Heart left ventricle (tissue), 16 donors: Measurements from ENCODE around the gene CD68. TPM values are rescaled to one million over a fixed set of nuclear protein-coding genes. Genes with fewer than 3 reads are reported as not detected.
A peak's percentile ranks its signal among the peaks of the same experiment; 100 is the strongest.

Experiments used
- ATAC-seq, 4 donors: fragments of 200-7000 bp; cut with Tn5 transposase; one replicate each; pipeline ENCODE4 v1.9.1; 2020 to 2022; ENCODE audit warnings: moderate library complexity in 4 of 4, mild to moderate bottlenecking in 3 of 4, moderate number of reproducible peaks in 1 of 4
- DNase-seq, 5 donors: peaks; one replicate each; pipeline ENCODE4 v3.0.0-alpha.2; 2020
- H3K27ac ChIP-seq, 12 donors: fragments of 200-600 bp; sonication (generic) in 4 of 12; one replicate each; pipeline versions ENCODE4 v1.5.0 to v1.8.0; 2016 to 2022; ENCODE audit warnings: mild to moderate bottlenecking in 2 of 12
- H3K27me3 ChIP-seq, 9 donors: fragments of 200-600 bp; sonication (generic) in 2 of 9; one replicate each; pipeline versions ENCODE4 v1.5.1 to v1.8.0; 2016 to 2022; ENCODE audit warnings: mild to moderate bottlenecking in 3 of 9
- H3K36me3 ChIP-seq, 9 donors: fragments of 200-600 bp; sonication (generic) in 2 of 9; one replicate each; pipeline versions ENCODE4 v1.5.0 to v1.8.0; 2018 to 2022; ENCODE audit warnings: mild to moderate bottlenecking in 2 of 9
- H3K4me1 ChIP-seq, 12 donors: fragments of 200-600 bp; sonication (generic) in 4 of 12; one replicate each; pipeline versions ENCODE4 v1.5.0 to v1.8.0; 2016 to 2022; ENCODE audit warnings: mild to moderate bottlenecking in 3 of 12
- H3K4me3 ChIP-seq, 12 donors: fragments of 200-600 bp; sonication (generic) in 4 of 12; one replicate each; pipeline versions ENCODE4 v1.5.0 to v1.8.0; 2017 to 2022; ENCODE audit warnings: mild to moderate bottlenecking in 9 of 12, moderate library complexity in 4 of 12
- H3K9me3 ChIP-seq, 12 donors: fragments of 200-600 bp; sonication (generic) in 4 of 12; one replicate each; pipeline versions ENCODE4 v1.5.0 to v1.8.0; 2016 to 2022; ENCODE audit warnings: mild to moderate bottlenecking in 1 of 12
- CTCF ChIP-seq, 12 donors: fragments of 200-600 bp; sonication (generic) in 4 of 12; IDR thresholded peaks; one replicate each; pipeline versions ENCODE4 v1.5.0 to v1.8.0; 2018 to 2022; ENCODE audit warnings: antibody characterized with exemption in 12 of 12, mild to moderate bottlenecking in 5 of 12
- POLR2A ChIP-seq, 2 donors: fragments of 450-650 bp; IDR thresholded peaks; one replicate each; pipeline ENCODE4 v1.6.1; 2017; ENCODE audit warnings: antibody characterized with exemption in 2 of 2, mild to moderate bottlenecking in 2 of 2, moderate library complexity in 2 of 2
- WGBS, 4 donors: extraction: QIAGEN DNeasy Blood & Tissue Kit in 2 of 4; methylation state at CpG; one replicate each; pipeline versions ENCODE4 v1.1.5 to v1.1.7; 2013 to 2018; 5-methylcytosine and 5-hydroxymethylcytosine counted together
- intact Hi-C, 10 donors: fragments of 100-400 bp; cut with DNase I; formaldehyde crosslinking; loops; one replicate each; pipeline versions ENCODE4 v1.11.1 to v1.14.2; 2022
- polyA plus RNA-seq, 2 donors: library from polyadenylated mRNA; stranded (reverse); fragments of 200-250 nt; gene quantifications; one replicate each; pipeline ENCODE4 v1.2.3, GENCODE V29; 2013
- total RNA-seq, 9 donors: library from RNA; depleted of rRNA in 2 of 9; stranded (reverse); fragments of >200 nt in 2 of 9; fragmentation: NEBNext Ultra II Directional in 3 of 9; extraction: Animal tissue kit (Norgen Biotek cat#: 25700) in 3 of 9; gene quantifications; one replicate each; pipeline versions ENCODE4 v1.1.0 to v1.2.4, GENCODE V29; 2016 to 2023
- donor health status: ischemic (EF 13 %, LVEDD 7.1; RV severe dilation, severe dysfunction).
- donor health status: healthy with polysubstance abuse.
- donor health status: DM: no; HTN: yes; CAD: no.
- donor health status: DM: no; HTN: no; CAD: no.
- donor health status: ischemic (EF 25% LVEDD 6.9; RV normal size, moderate dysfunction).
- donor health status: ischemic (EF 25% LVEDD 5.7; RV mildly dilated, moderate dysfunction).
- donor health status: healthy.
- donor health status: DM: yes; HTN: yes; CAD: no.
- donor health status: ischemic (EF 35%, LVEDD 5.7; RV mildly dilated, moderate dysfunction).
- donor health status: nonischemic (EF 11% LVEDD 7.7; RV severe dilation, severe dysfunction).
- donor health status: DM: yes; HTN: yes; CAD: no.
- donor health status: PGD.
- donor health status: ischemic (EF 29% LVEDD 5.4; RV normal size, mild dysfunction).
- donor health status: nonischemic (EF 23%, LVEDD 6.1; RV moderate dilation, normal function).

CD68 gene
- total and polyA plus RNA-seq, 11 donors, result 9.9 to 324 (median 22.5) TPM

DNA sequence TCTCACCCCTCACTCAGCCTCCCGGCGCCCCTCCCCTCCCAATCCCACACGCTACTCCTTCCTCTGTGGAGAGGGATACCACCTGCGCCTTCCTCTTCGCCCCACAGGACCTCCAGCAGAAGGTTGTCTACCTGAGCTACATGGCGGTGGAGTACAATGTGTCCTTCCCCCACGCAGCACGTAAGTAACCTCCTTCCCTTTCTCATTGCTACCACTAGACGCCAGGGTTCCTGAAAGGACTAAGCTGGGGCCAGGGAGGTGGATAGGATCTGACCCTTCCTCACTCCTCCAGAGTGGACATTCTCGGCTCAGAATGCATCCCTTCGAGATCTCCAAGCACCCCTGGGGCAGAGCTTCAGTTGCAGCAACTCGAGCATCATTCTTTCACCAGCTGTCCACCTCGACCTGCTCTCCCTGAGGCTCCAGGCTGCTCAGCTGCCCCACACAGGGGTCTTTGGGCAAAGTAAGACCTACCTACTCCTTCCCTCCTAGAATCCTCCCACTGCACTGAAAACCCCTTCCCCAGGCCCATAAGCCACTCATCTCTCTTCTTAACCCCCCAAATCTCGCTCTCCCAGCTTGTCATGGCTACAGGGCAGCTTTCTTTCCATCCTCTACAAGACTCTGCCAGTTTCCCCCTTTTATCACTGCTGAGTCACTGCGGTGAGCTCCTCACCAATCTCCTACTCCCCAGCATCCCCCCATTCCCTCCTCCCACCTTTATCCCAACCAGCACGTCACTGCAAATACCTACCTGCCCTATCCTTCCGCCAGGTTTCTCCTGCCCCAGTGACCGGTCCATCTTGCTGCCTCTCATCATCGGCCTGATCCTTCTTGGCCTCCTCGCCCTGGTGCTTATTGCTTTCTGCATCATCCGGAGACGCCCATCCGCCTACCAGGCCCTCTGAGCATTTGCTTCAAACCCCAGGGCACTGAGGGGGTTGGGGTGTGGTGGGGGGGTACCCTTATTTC, 1.5 kb downstream of the CD68 start:
- H3K4me1 ChIP-seq, result peaks cover 4 to 86% (median 40%) of the 10 kb centered on the region in 12 donors
- DNase-seq (peak in 1 of 5 donors; percentile 21), ATAC-seq (no peak)
- TF ChIP-seq POLR2A (IDR thresholded peaks at IDR 0.05), result no peak
- no peak for TF ChIP-seq CTCF (IDR thresholded peaks at IDR 0.05)
- 81 to 87% (median 84%) methylated on average over 23 of the region's 23 CpGs for WGBS, 4 donors
- peaks cover 0 to 49% (median 33%) of the 10 kb centered on the region in 9 donors for H3K36me3 ChIP-seq
- peak overlapping the region in 8 of 12 donors; percentile 41 to 96 (median 82) for H3K27ac ChIP-seq
- H3K9me3 ChIP-seq, result no peaks in the 10 kb centered on the region
- H3K27me3 ChIP-seq, result no peaks in the 10 kb centered on the region
- H3K4me3 ChIP-seq, result peak overlapping the region in 9 of 12 donors; percentile 14 to 69 (median 38)
- intact Hi-C loops, result loop anchor here in 4 of 10 donors (5.0 to 10.0 kb wide), 3 partner anchors 106 to 229 kb away; partner anchors contain the start of genes KCTD11 (in 3 of the 4), TMEM95 (in 2 of the 4), TP53 (in 1 of the 4) and WRAP53 (in 1 of the 4)

DNA sequence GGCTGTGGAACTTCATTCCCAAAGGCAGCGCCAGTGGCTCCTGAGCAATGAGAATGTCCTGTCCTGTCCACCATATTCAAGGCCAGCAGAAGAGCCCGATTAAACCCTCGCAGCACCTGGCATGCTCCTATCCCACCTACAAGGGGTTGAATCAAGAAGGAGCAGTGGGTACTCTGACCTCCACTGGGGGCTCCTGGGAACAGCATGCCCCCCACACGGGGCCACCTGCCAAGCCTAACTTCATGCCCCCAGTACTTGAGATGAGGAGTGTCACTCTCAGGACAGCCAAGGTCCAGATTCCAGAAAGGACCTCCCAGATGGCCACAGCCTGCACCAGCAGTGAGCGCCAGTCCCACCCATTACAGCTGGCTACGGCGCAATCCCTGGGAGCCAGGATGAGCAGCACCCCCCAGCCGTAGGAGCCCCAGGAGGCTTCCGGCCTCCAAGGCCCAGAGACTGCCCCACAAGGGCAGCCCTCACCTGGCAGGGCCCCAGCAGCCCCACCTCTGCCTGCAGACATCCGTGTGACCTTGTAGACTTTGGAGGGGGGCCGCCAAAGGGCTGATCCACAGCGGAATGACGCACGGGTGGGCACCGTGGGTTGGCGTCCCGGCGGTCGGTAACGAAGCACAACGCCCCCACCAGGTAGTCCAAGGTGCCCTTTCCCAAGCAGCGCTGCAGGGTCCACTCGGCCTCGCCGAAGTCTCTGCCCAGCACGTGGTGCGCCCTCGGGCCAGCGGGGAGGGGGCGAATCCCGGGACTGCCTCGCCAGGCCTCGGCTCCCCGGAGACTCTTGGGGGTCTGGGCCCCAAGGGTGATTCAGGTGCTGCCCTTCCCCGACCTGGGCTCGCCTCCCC, 3.2 kb downstream of the CD68 start:
- Histone ChIP-seq H3K27me3 (no peaks in the 10 kb centered on the region), H3K36me3 (peaks cover 0 to 39% (median 26%) of the 10 kb centered on the region in 9 donors), H3K4me1 (peaks cover 4 to 75% (median 38%) of the 10 kb centered on the region in 12 donors), H3K27ac (peak overlapping the region; percentile 88 to 98 (median 94)), H3K9me3 (no peaks in the 10 kb centered on the region), H3K4me3 (peak overlapping the region in 11 of 12 donors; percentile 8 to 77 (median 67))
- intact Hi-C loops, result loop anchor here in 4 of 10 donors (5.0 to 10.0 kb wide), 3 partner anchors 105 to 230 kb away; partner anchors contain the start of genes KCTD11 (in 3 of the 4), TMEM95 (in 2 of the 4), TP53 (in 1 of the 4) and WRAP53 (in 1 of the 4)
- no peak for TF ChIP-seq CTCF (IDR thresholded peaks at IDR 0.05)
- TF ChIP-seq POLR2A (IDR thresholded peaks at IDR 0.05), result no peak
- WGBS, 4 donors, result 84 to 88% (median 87%) methylated on average over 7 to 36 of the region's 36 CpGs
- ATAC-seq (no peak), DNase-seq (peak in 1 of 5 donors; percentile 56)

- ATAC-seq (peak; percentile 84 to 93 (median 87)), DNase-seq (peak; percentile 97 to 99 (median 98))
- Histone ChIP-seq H3K4me1 (peaks cover 4 to 75% (median 43%) of the 10 kb centered on the region in 12 donors), H3K27ac (peak within 1 kb of the TSS; percentile 88 to 98 (median 94)), H3K4me3 (peak within 1 kb of the TSS; percentile 41 to 77 (median 67)), H3K9me3 (no peaks in the 10 kb centered on the region), H3K36me3 (peaks cover 0 to 38% (median 19%) of the 10 kb centered on the region in 9 donors), H3K27me3 (no peaks in the 10 kb centered on the region)
- intact Hi-C loops, result loop anchor here in 4 of 10 donors (5.0 to 10.0 kb wide), 3 partner anchors 104 to 231 kb away; partner anchors contain the start of genes KCTD11 (in 3 of the 4), TMEM95 (in 2 of the 4), TP53 (in 1 of the 4) and WRAP53 (in 1 of the 4)
- WGBS, 4 donors, result 2 to 14% (median 9%) methylated on average over 44 to 69 of the region's 69 CpGs
- TF ChIP-seq CTCF (IDR thresholded peaks at IDR 0.05), result peak in 2 of 12 donors; percentile 3 to 18
- peak in 1 of 2 donors; percentile 32 for TF ChIP-seq POLR2A (IDR thresholded peaks at IDR 0.05)
These were observed 4.0 kb downstream of the CD68 start, which contains the start of gene MPDU1 for GRCh38 chr17:7583253-7584109. TSS of gene MPDU1 (plus strand) at chr17:7583852. CDS start at chr17:7583863, 11 bp downstream.
